Stomach (tissue), 4 donors: ENCODE measurements around the gene GPBP1L1.

Experiments
- EP300 ChIP-seq: sonication (generic); formaldehyde crosslinking; IDR thresholded peaks from one replicate; pipeline ENCODE4 v1.6.1; 2017; ENCODE audit warnings: antibody characterized with exemption
- POLR2AphosphoS5 ChIP-seq, 3 donors: sonication (generic); formaldehyde crosslinking; IDR thresholded peaks; one replicate each; pipeline ENCODE4 v1.6.1; 2016; ENCODE audit warnings: antibody characterized with exemption in 3 of 3
- TF ChIP-seq, protein P1 (sequence below), 7 experiments: fragments of 450-650 bp in 4 of 7; fragments of 200-600 bp in 3 of 7; sonication (generic) in 3 of 7; IDR thresholded peaks; one replicate each; pipeline ENCODE4 v1.5.1; 2016 to 2019; ENCODE audit warnings: antibody characterized with exemption in 7 of 7, control low read depth in 2 of 7, mild to moderate bottlenecking in 1 of 7

- TF ChIP-seq POLR2AphosphoS5 (IDR thresholded peaks at IDR 0.05) (peak in 1 of 3 donors; percentile 4), EP300 (no peak)
- TF ChIP-seq, protein P1, sequence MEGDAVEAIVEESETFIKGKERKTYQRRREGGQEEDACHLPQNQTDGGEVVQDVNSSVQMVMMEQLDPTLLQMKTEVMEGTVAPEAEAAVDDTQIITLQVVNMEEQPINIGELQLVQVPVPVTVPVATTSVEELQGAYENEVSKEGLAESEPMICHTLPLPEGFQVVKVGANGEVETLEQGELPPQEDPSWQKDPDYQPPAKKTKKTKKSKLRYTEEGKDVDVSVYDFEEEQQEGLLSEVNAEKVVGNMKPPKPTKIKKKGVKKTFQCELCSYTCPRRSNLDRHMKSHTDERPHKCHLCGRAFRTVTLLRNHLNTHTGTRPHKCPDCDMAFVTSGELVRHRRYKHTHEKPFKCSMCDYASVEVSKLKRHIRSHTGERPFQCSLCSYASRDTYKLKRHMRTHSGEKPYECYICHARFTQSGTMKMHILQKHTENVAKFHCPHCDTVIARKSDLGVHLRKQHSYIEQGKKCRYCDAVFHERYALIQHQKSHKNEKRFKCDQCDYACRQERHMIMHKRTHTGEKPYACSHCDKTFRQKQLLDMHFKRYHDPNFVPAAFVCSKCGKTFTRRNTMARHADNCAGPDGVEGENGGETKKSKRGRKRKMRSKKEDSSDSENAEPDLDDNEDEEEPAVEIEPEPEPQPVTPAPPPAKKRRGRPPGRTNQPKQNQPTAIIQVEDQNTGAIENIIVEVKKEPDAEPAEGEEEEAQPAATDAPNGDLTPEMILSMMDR (IDR thresholded peaks at IDR 0.05) = no peak
Measured at GRCh38 chr1:45622524-45623394, 63.6 kb downstream of the GPBP1L1 start.
